OCI-LY1 (cell line): ENCODE results near the gene KREMEN1.

Source experiments
- EZH2 ChIP-seq: fragments of 200-600 bp; sonication (generic), shearing (Covaris generic); IDR thresholded peaks from 2 replicates; pipeline ENCODE4 v1.8.0; 2017; ENCODE audit warnings: borderline replicate concordance, mixed run types, mild to moderate bottlenecking, antibody characterized with exemption, low read length, moderate library complexity, mixed read lengths
- TF ChIP-seq, protein P1 (sequence below): fragments of 200-600 bp; sonication (generic), shearing (Covaris generic); IDR thresholded peaks from 2 replicates; pipeline ENCODE4 v1.5.1; 2017; ENCODE audit warnings: mild to moderate bottlenecking, antibody characterized with exemption, low read length, moderate library complexity, mixed read lengths

DNA sequence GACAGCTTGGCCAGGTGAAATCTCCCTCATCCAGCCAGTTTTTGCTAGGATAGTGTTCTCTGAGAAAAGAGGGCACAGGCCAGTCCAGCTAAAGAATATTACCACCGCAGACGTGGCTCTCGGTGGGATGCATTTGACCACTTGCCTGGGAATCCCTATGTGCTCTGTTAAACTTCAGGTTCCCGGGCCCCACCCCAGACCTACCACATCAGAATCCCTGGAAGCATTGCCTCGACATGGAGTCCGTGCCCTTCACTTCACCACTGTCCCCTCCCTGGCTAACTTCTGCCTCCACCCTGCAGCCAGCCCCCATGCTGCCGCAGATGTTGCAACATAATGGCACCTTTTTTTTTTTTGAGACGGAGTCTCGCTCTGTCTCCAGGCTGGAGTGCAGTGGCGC lies 76.0 kb downstream of the KREMEN1 start:
- TF ChIP-seq, protein P1, sequence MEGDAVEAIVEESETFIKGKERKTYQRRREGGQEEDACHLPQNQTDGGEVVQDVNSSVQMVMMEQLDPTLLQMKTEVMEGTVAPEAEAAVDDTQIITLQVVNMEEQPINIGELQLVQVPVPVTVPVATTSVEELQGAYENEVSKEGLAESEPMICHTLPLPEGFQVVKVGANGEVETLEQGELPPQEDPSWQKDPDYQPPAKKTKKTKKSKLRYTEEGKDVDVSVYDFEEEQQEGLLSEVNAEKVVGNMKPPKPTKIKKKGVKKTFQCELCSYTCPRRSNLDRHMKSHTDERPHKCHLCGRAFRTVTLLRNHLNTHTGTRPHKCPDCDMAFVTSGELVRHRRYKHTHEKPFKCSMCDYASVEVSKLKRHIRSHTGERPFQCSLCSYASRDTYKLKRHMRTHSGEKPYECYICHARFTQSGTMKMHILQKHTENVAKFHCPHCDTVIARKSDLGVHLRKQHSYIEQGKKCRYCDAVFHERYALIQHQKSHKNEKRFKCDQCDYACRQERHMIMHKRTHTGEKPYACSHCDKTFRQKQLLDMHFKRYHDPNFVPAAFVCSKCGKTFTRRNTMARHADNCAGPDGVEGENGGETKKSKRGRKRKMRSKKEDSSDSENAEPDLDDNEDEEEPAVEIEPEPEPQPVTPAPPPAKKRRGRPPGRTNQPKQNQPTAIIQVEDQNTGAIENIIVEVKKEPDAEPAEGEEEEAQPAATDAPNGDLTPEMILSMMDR: no peak
- TF ChIP-seq EZH2: no peak
